NCI-H2227 (cell line): ENCODE data around the gene HOXA6.

ENCODE experiments used
- DNase-seq: peaks from one replicate; lab custom pipeline; 2025; ENCODE audit not compliant: unreplicated experiment; lab: John Stamatoyannopoulos, UW

HOXA6 gene

DNA sequence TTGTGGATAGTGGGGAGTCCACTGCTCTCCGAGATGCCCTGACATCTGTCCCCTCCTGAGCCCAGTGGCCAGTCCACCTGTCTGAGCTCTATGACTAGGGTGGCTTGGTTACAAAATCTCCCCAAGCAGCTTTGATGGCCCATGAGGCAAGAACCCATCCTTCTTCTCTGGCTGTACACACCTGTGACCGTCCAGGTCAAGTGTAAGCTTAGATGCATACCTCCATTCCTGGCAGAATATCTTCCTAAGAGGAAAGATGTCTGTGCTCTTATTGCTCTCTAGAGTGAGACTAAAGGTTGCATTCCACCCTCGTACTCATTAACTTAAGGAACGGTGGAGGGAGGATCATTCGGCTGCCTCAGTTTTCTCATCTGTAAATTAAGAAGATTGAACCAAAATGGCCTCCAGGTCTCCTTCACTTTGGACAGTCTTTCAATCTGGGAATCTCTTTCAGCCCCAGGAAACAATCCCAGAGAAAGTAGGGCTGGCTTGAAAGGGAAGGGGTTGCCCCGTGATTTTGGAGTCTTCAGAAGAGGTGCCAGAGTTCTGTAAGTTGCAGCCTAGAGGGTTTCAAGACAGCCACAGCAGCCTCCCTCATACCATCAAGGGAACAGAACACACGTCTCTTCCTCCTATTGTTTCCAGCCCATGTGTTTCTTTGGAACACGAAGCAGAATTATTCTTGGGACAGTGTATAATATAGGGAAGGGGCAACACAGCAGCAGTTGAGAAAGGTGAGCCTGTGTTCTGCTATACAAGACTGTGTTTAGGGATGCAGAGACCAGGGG lies 22.5 kb downstream of the HOXA6 start:
- no peak for DNase-seq

DNA sequence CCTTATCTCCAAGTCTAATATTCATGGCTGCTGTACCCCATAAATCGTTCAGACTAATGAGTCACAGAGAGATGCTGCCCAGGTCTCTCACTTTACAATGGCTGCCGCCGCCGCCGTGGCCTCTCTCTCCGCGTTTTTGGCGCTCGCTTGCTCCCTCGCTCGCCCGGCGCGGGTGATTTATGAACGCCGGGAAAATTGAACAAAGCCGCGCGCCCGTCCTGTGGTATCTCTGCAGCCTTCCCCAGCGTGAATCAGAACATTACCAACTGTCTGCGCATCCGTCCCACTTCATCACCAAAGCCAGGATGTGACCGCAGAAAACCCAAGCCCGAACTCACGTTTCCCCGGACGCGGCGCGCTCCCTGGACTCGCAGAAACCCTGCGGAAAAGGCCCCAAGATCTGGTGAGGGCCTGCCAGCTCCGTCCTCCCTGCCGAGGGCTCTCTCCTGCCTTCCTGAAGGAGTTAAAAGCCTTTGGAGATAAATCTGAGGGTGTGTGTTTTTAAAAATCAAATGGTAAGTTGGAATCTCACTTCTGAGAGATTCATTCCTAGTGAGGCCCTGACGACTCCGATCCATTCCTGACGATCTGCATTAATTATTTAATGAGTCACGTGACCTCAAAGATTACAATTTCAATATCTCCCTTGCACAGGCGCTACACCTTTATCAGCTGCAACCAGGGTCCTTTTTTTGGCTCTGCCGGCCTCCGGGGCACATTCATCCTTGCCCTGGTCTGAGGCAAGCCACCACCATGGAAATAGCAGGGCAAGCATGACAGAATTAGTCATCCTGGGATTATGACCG lies 23.3 kb downstream of the HOXA6 start:
- peak; percentile 16 for DNase-seq

DNA sequence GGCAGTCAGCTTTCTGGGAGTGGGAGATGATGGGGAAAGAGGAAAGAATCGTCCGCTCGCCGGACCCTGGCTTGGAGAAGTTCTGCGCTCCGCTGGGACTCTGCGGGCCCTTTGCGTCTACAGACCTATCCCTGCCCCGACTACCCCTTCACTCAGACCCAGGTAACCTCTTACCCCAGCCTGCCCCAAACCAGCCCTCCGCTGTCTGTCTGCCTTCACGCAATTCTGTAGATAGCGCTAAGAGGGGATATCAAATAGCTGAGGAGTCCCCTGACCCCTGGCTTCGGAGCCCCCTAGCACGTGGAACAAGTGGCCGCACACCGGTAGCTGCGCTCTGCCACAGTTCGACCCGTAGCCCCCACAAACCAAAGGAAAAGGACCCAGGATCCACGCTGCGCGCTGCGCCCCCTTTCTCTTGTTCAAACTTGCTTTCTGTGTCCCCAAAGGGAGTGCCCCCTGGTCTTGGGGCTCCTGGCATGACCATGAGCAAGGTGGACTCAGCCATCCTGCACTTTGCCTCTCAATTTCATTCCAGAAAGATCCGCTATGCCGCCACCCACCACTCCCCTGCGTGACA lies 24.0 kb downstream of the HOXA6 start:
- no peak for DNase-seq

DNA sequence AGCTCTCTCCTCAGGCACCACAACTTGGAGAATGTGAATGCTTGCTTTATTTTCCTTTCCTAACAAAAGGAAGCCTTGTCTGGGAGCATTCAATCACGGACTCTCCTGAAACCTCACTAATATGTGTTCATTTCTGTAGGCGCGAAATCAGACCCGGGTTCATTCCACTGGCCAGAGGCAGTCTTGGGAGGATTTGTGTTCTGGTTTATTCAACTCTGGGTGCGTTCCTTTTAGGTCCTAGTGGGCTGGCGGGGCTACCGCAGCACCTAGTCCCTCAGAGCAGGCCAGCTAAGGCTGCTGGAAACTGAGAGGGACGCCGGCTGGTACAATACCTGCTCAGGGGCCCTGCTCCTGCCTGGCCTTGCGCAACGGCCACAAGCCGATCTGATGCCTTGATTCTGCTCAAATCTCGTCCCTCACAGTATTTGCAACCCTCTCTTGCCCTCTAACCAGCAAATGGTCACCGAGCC lies 24.5 kb downstream of the HOXA6 start:
- DNase-seq, result no peak

DNA sequence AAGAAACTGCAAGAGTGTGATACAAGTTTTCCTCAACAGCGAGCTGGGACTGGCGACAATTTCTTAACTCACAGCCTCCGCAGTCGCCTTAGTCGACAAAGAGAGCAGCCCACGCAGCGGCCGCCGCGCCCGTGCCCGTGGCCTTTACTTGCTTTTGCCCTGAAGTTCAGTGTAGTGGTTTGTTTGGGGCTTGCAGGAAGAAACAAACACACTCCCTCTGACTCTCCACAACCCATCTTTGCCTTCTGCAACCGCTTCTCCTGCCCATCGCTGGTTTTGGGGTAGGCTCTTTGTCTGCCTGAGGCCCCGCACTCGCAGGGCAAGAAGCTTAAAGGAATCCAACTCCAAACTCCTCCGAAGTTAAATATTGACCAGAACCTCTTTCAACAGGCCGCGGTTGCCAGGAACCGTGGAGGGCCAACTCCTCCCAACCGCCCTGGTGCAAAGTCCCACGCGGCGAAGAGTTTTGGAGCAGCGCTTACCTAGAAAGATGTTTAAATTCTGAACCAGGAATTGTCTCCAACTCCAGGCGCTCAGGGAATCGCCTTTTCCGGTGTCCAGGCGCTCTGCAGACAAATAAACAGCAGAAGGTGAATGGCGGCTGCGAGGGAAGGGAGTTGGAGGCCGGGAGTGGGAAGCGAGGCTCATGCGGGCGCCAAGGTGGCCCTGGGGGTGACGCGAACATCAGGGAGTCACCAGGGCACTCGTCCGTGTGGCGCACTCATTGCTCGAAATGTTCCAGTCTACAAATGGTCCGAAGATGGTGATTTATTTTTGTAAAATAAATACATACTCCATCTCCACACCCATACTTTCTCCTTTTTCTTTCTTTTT lies 25.3 kb downstream of the HOXA6 start:
- no peak for DNase-seq

DNA sequence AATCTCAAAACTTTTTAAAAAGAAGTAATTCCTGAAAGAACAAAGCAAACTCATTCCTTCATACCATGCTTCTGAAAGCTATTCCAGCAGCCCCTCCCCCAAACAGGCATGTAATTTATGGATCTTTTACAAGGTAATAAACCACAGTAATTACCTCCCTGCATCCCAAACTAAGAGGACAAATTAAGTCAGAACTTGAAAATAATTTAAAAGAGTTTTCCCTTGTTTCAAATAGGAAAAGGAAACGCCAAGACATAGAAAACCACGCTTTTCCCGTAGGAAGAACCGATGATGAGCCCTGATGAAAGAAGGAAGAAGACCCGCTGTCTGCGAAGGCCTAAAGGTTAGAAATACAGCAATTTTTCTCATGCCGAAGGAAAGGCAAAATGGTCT lies 25.9 kb downstream of the HOXA6 start:
- no peak for DNase-seq

DNA sequence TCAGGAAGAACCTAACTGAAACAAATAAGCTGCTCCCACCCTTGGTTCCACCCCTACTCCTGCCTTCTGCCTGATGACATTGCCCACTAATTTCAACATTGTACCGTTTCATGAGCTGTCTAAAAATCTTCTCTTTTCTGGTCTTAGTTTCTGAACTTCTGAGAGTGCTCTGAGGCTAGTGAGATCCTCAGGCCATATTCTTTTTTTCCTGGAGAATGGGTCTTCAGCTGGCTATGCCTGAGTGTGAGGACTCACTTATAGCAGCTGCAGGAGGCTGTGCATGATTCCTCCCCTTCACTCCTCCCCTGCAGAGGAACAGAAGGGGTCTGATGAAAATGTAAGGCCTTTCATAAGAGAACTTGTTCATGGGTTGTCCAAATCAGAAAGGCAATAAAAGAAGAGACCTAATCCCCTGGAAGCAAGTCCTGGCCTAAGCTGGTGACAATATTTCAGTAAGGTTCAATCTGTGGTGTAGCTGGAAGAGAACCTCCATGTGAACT lies 28.1 kb downstream of the HOXA6 start:
- no peak for DNase-seq

DNA sequence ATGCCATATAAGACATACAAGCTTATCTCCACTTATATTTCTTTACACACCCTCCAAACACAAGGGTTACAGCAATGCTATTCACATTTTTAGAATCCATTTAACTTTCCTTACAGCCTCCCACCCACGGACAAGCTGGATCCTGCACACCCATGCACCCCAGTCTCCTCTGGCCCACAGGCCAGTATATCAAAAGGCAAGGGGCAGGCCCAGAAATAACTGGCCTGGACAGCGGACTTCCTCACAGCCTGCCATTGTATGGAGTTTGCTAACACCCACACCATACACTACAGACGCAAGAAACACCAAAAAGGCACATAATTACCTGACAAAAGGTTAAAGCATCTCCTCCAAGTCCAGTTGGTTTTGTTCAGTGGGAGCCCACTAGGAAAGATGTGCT lies 29.0 kb downstream of the HOXA6 start:
- no peak for DNase-seq

DNA sequence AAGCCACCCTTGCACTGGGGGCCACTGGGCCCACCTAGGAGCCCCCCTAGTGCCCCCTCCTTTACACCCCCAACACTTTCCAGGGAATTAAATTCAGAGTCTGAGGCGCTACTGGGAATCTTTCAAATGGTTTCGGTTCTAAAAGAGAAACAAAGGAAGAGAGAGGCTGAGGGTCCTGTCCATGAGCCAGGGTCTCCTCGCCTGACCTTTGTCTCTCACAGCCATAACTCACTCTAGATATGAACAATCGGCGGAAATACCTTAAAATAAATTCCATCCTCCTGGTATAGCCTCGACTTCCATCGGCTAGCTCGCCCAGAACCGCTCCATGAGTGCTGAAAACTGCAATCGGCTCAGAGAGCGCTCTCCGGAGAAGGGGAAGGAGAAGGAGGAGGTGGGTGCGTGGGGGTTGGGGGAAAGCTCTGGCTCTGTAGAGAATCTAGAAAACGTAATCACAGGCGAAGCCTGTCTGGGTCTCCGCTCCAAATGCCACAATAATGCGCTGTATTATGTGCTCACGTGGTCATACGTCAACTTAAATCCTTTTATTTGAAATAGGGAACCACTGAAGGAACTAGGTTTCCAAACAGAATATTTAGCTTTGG lies 29.6 kb downstream of the HOXA6 start:
- no peak for DNase-seq

DNA sequence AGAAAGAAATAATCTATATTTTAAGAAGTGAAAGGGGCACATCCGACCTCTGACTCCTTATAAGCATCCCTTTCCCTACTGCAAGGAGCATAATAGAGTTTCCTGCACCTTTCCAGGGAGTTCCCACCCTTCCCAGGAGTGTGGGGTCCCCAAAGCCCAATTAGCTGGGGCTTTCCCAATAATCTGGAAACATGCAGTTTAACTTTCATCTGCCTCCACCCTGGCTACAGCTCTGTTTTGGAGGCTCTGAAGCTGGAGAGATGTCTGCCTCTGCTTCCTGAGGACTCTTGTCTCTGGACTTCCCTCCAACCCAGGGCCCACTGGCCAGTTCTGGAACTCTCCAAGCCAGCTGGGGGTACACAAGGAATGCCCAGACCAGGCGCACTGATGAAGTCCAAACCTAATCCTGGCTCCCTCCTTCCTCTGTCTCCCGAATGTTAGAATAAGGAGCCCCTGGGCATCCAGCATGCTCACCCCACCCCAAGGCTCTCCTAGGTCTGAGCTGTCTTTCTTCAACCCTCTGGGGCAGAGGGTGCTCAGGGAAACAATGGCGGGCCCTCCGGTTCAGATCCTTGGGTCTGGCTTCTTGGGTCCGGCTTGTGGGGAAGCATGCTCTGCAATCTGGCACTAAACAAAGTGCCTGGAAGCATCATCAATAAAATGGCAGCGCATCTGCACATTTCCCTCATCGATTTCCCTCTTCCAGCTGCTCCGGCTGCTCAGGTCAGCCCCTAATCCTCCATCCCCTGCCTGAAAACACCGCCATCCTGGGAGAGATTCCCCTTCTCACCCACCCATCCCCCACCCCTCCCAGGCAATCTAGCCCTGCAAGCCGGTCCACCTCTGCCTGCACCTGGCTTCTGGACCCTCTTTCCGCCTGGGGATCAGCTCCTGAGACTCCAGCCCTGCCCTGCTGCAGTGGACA lies 30.4 kb downstream of the HOXA6 start:
- no peak for DNase-seq

DNA sequence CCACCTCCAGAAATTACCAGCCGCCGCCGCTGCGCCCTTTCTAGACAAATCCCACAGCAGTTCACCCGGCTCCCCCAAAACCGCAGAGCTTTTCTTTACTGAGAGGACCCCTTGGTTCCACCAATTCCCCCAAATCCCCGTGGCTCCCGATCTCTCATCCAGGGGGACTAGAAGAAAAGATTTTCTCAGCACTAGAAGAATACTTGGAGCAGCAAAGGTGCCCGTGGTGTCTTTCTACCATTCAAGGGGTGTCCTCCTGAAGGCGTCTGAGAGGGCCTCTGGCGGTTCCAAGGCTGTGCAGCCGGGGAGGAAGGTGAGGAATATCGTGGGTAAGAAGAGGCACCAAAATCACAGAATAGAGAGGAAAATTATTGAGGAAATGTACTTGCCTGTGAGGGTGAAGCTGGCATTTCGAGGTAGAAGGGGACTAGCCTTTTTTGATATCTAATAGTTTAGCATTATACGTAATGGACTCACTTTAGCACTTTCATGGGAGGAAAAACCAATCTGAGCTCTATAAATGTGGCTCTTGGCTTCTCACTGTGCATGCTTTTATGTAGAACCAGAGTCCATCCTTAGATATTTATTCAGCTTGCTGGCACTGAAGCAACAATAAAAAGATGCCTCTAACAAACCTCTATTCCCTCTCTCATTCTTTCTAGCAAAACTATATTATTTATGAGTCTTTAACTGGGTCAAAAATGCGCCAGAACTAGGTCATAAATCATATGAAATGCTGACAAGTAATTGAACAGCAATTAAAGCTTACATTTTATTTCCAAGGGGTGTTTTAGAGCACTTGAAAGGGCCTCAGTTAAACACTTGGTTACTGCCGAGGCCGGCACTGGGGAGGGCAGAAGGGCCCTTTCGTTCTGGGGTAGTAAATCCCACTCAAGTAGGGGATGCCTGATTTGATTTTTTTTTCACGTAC lies 31.3 kb downstream of the HOXA6 start:
- no peak for DNase-seq

DNA sequence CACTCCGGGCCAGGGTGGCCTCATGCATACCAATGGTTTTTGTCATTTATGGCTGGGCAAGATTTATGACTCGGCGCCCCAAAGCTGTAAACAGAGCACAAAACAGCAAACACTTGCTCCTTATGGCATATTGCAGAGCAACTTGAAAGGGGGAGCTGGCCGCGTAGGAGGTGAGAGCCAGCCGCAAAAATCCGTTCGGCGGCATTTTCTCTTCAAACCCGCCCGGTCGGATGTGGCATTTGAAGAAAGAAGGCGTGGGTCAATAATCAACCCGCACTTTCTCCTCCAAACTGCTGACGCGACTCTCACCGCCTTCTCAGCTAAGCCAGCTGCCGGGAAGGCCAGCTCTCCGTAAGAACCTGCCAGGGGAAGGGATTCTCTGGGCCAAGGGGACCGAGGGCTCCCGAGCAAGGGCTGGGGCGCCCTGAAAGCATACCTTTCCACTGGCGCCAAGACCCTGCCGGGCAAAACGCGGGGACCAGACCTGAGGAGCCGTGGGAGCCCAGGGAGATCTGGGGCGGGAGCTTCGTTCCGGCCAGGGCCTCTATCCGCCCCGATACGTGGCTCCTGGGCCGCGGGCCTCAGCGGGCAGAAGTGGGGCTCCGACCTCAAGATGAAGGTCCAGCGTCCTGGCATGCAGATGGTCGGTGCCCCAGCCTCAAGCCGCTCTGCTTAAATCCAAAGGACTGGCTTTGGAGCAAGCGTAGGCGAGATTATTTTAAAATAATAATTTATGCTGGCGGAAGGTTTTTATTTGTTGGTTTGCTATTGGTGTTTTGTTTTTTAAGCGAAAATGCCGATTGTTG lies 32.1 kb downstream of the HOXA6 start:
- no peak for DNase-seq

DNA sequence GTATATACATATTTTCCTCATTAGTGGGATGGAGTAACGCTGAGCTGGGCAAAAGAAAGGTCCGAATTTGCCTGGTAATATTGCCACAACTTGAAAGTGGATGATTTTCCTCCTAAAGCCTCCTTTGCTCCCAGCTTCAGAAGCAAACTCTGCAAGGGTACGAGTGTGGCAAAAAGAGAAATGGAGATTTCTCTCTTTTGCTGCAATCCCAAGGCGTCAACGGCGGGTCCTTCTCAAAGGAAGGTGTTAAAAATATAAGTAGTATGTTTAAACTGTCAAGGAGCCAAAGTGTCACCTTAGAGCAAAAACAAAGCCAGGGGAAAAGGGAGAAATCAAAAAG lies 32.7 kb downstream of the HOXA6 start:
- no peak for DNase-seq

DNA sequence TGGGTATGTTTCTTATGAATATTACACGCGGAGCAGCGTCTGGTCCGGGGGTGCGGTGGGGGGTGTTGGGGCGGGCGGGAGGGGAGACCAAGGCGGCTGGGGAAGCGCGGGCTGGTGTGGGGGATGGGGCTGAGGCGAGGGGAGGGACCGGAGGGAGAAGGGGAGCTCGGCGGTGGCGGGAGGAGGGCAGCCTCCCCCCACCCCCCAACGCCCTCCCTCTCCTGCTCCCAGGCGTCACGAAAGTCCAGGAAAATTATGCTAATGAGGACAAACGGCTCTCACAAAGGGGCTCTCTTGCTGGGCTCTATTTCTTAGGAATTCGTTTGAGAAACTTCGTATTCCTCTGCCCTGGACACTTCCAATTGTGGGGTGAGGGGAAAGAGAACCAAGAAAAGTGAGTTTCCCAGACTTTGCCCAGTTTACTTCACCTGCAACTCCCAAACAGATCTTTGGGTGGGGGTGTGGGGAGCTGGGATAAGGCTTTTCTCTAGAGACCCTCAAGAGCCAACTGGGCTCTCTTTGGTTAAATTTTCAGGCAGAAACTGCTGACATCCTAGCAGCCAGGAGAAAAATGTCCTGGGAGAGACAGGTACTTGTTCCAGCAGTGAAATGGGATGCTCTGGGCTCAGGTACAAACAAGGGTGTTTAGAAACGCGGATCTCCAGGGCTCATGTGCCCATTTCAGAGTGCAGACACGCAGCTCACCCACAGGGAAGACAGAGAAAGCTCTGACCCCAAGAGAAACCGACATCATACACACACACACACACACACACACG lies 33.4 kb downstream of the HOXA6 start:
- DNase-seq, result no peak

DNA sequence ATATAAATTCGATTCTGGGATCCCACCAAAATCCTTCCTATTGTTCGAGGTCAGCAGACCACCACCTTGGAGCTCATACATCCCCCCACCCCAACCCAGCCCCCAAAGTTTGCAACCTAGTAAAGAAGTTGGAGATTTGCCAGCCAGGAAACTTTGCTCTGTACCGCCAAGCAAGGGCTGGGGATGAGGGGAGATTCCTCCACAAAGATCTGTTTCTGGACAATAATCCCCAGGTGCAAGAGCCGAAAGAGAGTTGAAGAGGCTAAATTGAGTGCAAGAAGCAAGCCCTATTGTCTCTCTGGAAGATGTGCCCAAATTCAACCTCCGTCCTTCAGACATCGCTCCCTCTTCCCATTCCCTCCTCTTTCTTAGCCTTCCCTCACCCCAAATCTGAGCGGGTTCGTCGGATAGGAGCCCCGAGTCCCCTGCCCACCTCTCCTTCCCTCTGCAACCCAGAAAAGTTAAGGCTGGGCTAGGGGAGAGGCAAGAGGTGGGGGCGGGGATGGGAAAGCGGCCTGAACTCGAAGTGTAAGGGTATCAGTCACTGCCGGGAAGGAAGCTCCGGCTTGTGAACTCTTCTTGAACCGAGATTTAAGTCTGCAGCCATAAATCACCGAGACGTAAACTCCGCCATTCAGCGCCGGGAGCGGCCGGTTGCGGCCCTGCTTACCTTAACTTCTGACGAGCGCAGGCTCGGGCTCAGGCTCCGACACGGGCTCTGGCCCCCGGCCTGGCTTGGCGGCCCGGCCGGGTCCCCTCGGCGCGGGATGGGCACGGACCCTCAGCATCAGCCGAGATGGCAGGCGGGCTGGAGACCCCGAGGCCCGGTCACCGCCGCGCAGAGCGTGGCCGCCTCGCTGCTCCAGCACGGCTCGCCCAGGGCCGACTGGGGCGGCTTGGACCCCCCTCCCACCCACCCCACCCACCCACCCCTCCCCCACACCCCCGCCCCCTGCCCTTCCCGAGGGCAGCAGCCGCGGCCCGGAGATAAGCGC lies 34.3 kb downstream of the HOXA6 start:
- no peak for DNase-seq

DNA sequence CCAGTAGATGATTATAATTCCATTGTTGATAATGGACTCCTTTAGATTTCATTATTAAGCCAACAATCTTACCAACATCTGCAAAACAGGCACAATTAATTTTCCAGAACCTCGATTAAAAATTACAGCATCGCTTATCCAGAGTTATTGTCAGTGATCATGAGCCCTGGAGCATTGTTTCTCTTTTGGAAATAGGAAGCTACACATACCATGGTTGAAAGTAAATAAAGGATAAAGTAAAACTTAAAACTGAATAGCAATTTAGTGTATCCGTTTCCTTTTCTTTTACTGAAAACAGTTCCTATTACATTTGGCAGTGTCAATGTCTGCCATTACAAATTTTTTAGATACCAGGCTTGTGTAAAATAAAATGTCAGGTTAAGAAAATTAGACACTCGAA lies 35.2 kb downstream of the HOXA6 start:
- DNase-seq, result no peak
